ENCODE data around the gene ETS1.

The ETS1 gene

GRCh38 chr11:128567130-128567529 lies 20.2 kb downstream of the ETS1 start:
- FAIRE-seq, result no peak

- no peak for FAIRE-seq
These were observed 21.5 kb downstream of the ETS1 start for GRCh38 chr11:128565881-128566280.

GRCh38 chr11:128564642-128565245 lies 22.6 kb downstream of the ETS1 start:
- no peak for FAIRE-seq

GRCh38 chr11:128563942-128564641 lies 23.3 kb downstream of the ETS1 start:
- FAIRE-seq, result no peak

- no peak for FAIRE-seq
These were observed 24.1 kb downstream of the ETS1 start for GRCh38 chr11:128563308-128563707.

GRCh38 chr11:128559496-128560103 lies 27.8 kb downstream of the ETS1 start:
- no peak for FAIRE-seq

- FAIRE-seq, result no peak
These were observed 31.8 kb downstream of the ETS1 start for GRCh38 chr11:128555606-128556005.

GRCh38 chr11:128553662-128554362 lies 33.5 kb downstream of the ETS1 start:
- FAIRE-seq, result peak; percentile 15

GRCh38 chr11:128552783-128553661 lies 34.3 kb downstream of the ETS1 start:
- FAIRE-seq, result no peak

- no peak for FAIRE-seq
These were observed 35.6 kb downstream of the ETS1 start for GRCh38 chr11:128551611-128552335.

GRCh38 chr11:128551058-128551457 lies 36.3 kb downstream of the ETS1 start:
- FAIRE-seq, result no peak

GRCh38 chr11:128550261-128550821 lies 37.0 kb downstream of the ETS1 start:
- no peak for FAIRE-seq

GRCh38 chr11:128549256-128549944 lies 38.0 kb downstream of the ETS1 start:
- FAIRE-seq, result no peak

- FAIRE-seq, result peak; percentile 77
These were observed 38.6 kb downstream of the ETS1 start for GRCh38 chr11:128548649-128549255.

GRCh38 chr11:128547946-128548648 lies 39.3 kb downstream of the ETS1 start:
- no peak for FAIRE-seq

- no peak for FAIRE-seq
These were observed 40.4 kb downstream of the ETS1 start for GRCh38 chr11:128546916-128547315.

- no peak for FAIRE-seq
These were observed 42.8 kb downstream of the ETS1 start for GRCh38 chr11:128544471-128545051.

- no peak for FAIRE-seq
These were observed 46.9 kb downstream of the ETS1 start for GRCh38 chr11:128540469-128540868.

- FAIRE-seq, result no peak
These were observed 50.9 kb downstream of the ETS1 start for GRCh38 chr11:128536506-128536905.

Measured in endometrium (tissue), 2 donors.